Fibroblast of skin of back (primary cell): ENCODE data around the gene RBM28.

Experiments used
- DNase-seq: peaks from one replicate; pipeline ENCODE4 v3.0.0-alpha.2; 2013

The RBM28 gene

DNA sequence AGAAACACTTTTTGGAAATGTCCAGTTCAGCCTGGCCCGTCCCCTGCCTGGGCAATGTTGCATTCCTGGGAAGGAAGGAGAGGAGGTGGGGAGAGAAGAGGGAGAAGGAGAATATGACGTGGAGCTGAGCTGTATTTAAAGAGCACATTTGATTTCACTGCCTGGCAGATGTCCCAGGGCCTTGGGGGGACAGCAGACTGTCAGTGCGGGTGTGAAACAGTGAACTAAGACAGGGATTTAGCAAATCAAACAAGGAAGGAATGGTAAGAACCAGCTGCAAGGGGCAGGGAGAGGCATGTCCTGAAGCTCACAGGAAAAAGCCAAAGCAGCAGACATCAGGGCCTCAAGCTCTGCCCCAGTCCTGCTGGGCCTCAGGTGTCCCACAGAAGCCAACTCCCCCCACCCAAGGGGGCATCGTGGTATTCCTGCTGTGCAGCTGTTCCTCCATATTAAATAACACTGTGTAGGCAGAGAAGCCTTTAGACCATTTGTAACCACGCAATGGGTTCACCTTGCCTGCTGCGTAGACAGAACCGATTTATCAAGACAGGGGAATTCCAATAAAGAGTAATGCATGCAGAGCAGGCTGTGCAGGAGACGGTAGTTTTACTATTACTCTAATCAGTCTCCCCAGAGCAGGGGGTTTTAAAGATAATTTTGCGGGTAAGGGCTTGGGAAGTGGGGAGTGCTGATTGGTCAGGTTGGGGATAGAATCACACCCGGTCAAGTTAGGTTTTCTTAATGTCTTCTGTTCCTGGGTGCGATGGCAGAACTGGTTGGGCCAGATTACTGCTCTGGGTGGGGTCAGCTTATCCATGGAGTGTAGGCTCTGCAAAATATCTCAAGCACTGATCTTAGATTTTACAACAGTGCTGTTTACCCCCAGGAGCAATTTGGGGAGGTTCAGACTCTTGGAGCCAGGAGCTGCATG lies 84.3 kb downstream of the RBM28 start:
- DNase-seq = peak; percentile 14

DNA sequence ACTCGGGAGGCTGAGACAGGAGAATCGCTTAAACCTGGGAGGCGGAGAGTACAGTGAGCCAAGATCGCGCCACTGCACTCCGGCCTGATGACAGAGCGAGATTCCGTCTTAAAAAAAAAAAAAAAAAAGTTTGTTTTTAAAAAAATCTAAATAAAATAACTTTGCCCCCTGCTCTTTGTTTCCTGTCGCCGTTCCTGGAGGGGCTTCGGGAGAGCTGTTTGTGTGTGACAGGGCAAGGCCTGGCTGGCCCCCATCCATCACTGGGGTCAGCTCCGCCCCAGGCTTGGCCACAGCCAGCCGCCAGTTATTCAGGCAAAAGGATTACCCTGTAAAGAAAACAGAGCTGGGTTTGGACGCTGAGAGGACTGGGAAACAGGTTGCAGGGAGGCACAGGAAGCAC lies 86.2 kb downstream of the RBM28 start:
- DNase-seq = no peak

- DNase-seq = no peak
These were observed 88.4 kb downstream of the RBM28 start for GRCh38 chr7:128255271-128255670.

DNA sequence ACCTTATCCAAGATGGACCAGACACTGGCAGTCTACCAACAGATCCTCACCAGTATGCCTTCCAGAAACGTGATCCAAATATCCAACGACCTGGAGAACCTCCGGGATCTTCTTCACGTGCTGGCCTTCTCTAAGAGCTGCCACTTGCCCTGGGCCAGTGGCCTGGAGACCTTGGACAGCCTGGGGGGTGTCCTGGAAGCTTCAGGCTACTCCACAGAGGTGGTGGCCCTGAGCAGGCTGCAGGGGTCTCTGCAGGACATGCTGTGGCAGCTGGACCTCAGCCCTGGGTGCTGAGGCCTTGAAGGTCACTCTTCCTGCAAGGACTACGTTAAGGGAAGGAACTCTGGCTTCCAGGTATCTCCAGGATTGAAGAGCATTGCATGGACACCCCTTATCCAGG lies 89.2 kb downstream of the RBM28 start:
- DNase-seq = no peak

DNA sequence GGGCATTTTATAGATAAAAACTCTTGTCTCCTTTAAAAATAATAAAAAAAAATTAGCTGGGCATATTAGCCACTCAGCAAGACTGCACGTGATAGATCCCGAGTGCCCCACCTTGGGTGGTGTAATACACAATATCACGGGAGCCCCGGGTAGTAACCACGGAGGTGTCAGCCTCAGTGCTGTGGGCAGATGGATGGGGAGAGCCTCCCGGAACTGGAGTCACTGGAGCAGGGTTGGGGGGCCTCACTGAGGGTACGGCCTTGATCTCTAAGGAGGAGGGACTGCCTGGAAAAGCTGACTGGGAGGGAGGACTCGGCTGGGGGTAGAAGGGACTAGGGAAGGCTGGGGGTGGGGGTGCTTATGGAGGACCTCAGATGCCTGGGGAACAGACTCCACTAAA lies 90.0 kb downstream of the RBM28 start:
- DNase-seq = no peak

- no peak for DNase-seq
These were observed 92.4 kb downstream of the RBM28 start for GRCh38 chr7:128251337-128251736.
